GM23338 (cell line): Measurements from ENCODE around the gene SWT1.

ENCODE experiments used
- EZH2 ChIP-seq: fragments of 200-600 bp; sonication (generic); IDR thresholded peaks from one replicate; pipeline ENCODE4 v1.8.0; 2017; ENCODE audit warnings: antibody characterized with exemption, mild to moderate bottlenecking, low read depth; ENCODE audit not compliant: unreplicated experiment
- TF ChIP-seq, protein P1 (sequence below), 2 experiments: fragments of 200-600 bp in 1 of 2; sonication (generic) in 1 of 2; conservative IDR thresholded peaks; 2 replicates each; pipeline versions ENCODE4 v1.5.1 to v1.6.1; 2016 to 2017; ENCODE audit warnings: antibody characterized with exemption in 2 of 2, low read depth in 2 of 2, mild to moderate bottlenecking in 2 of 2, moderate library complexity in 1 of 2
- TF ChIP-seq, protein P2 (sequence below): IDR thresholded peaks from 2 replicates; pipeline ENCODE4 v1.6.1; 2016; ENCODE audit warnings: antibody characterized with exemption

- TF ChIP-seq, protein P1, sequence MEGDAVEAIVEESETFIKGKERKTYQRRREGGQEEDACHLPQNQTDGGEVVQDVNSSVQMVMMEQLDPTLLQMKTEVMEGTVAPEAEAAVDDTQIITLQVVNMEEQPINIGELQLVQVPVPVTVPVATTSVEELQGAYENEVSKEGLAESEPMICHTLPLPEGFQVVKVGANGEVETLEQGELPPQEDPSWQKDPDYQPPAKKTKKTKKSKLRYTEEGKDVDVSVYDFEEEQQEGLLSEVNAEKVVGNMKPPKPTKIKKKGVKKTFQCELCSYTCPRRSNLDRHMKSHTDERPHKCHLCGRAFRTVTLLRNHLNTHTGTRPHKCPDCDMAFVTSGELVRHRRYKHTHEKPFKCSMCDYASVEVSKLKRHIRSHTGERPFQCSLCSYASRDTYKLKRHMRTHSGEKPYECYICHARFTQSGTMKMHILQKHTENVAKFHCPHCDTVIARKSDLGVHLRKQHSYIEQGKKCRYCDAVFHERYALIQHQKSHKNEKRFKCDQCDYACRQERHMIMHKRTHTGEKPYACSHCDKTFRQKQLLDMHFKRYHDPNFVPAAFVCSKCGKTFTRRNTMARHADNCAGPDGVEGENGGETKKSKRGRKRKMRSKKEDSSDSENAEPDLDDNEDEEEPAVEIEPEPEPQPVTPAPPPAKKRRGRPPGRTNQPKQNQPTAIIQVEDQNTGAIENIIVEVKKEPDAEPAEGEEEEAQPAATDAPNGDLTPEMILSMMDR (conservative IDR thresholded peaks at IDR 0.05; ENCODE audit: low read depth in 2 of 2), result no peak
- no peak for TF ChIP-seq EZH2
- TF ChIP-seq, protein P2, sequence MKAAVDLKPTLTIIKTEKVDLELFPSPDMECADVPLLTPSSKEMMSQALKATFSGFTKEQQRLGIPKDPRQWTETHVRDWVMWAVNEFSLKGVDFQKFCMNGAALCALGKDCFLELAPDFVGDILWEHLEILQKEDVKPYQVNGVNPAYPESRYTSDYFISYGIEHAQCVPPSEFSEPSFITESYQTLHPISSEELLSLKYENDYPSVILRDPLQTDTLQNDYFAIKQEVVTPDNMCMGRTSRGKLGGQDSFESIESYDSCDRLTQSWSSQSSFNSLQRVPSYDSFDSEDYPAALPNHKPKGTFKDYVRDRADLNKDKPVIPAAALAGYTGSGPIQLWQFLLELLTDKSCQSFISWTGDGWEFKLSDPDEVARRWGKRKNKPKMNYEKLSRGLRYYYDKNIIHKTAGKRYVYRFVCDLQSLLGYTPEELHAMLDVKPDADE, result no peak
Measured at GRCh38 chr1:185260611-185261010, 103.6 kb downstream of the SWT1 start.
